ENCODE data around the gene TBC1D14. TPM values are rescaled to one million over a fixed set of nuclear protein-coding genes. Genes with fewer than 3 reads are reported as not detected.
A peak's percentile ranks its signal among the peaks of the same experiment; 100 is the strongest.
"Not testable (repeated sequence)": the region's sequence is repeated elsewhere in the genome, so short reads cannot be mapped to it uniquely, and the experiment has no call there.

The TBC1D14 gene
- total RNA-seq, 1 experiment from 2014 or later = 51.9 TPM

DNA sequence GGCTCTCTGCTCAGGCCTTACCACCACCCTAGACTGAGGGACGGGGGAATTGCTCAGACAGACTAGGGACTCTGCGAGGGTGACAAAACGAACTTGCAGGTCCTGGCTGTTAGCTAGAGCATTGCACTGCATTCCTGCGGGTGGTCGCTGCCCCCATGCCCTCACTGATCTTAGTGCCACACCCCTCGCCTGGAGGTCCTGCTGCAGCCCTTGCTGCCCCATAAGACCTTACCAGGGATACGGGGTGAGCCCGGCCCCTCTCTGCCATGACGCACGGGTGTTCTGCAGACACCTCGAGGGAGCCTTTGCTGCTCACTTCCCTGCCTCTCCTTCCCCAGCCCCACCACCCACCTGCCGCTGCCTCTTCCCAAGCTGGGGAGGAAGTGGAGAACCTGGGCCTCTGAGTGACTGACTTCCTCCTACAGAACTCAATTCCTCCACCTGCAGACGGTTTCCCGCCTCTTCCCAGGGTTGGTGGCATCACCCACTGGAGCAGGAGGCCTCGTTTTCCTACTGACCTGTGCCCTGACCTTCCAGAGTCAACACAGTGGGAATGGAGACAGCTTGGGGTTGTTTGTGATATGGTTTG, 19.8 kb upstream of the TBC1D14 start:
- DNase-seq (ENCODE audit: low read depth) = no peak

GRCh38 chr4:6890358-6890757, 19.3 kb upstream of the TBC1D14 start:
- DNase-seq (ENCODE audit: low read depth) = no peak

DNA sequence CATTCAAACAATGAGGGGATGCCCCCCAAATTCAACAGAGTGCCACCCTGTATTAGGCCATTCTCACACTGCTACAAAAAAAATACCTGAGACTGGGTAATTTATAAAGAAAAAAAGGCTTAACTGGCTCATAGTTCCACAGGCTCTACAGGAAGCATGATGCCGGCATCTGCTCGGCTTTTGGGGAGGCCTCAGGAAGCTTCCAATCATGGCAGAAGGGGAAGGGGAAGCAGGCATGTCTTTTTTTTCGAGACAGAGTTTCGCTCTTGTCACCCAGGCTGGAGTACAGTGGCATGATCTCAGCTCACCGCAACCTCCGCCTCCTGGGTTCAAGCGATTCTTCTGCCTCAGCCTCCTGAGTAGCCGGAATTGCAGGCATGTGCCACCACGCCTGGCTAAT, 18.7 kb upstream of the TBC1D14 start:
- not testable (repeated sequence) for DNase-seq (ENCODE audit: low read depth)

- no peak for DNase-seq (ENCODE audit: low read depth)
Measured at GRCh38 chr4:6891436-6892170, 18.0 kb upstream of the TBC1D14 start.

GRCh38 chr4:6892190-6892908, 17.3 kb upstream of the TBC1D14 start:
- peak; percentile 40 for DNase-seq (ENCODE audit: low read depth)

GRCh38 chr4:6892909-6893202, 16.8 kb upstream of the TBC1D14 start:
- DNase-seq (ENCODE audit: low read depth) = no peak

DNA sequence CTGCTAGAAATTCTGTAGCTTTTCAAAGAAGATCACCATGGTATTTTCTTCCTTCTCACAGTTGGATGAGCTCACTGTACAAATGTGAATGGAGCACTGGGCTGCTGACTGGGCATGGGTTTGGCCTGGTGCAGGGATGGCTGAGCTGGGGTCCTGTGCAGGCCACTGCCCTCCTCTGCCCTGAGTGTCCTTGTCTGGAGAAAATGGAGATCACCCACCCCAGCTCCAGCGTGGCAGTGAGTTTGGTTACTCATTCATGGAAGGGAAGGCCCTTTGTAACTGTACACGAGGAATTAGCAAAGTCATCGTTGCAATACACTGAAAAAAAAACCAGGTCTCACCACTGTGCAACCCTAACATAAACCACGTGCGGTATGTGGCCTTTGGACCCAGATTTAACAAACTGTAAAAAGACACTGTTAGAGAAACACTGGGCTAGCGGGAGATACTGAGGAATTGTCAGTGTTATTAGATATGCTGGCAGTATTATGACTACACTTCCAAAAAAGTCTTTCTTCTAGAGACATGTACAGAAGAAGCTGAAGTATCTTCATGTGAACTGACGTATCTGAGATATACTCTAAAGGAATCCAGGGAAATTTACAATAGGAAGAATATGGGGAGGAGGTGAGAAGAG, 16.1 kb upstream of the TBC1D14 start:
- DNase-seq (ENCODE audit: low read depth) = no peak

DNA sequence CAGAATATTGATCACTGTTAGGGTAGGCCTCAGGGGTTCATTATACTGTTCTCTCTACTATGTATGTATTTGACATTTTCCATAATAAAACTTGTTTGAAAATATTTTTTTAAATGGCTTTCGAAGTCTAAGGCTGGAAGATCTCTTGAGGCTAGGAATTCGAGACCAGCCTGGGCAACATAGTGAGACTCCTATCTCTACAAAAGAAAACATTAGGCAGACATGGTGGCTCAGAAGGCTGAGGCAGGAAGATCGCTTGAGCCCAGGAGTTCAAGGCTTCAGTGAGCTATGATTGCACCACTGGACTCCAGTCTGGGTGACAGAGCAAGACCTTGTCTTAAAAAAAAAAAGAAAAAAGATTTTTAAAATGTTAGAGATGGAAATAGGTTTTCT, 15.5 kb upstream of the TBC1D14 start:
- DNase-seq (ENCODE audit: low read depth) = no peak

GRCh38 chr4:6894528-6895498, 14.8 kb upstream of the TBC1D14 start:
- no peak for DNase-seq (ENCODE audit: low read depth)

DNA sequence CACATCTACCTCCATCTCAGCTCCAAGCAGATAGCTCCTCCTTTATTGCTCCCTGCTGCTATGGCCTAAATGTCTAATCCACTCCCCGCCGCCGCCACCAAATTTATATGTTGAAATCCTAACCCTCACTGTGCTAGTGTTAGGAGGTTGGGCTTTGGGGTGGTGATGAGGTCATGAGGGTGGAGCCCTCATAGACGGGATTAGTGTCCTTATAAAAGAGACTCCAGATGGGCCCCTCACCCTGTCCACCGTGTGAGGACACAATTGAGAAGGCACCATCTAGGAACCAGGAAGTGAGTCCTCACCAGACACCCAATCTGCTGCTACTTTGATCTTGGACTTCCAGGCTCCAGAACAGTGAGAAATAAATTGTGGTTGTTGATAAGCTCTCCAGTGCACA, 13.6 kb upstream of the TBC1D14 start:
- DNase-seq (ENCODE audit: low read depth) = no peak

DNA sequence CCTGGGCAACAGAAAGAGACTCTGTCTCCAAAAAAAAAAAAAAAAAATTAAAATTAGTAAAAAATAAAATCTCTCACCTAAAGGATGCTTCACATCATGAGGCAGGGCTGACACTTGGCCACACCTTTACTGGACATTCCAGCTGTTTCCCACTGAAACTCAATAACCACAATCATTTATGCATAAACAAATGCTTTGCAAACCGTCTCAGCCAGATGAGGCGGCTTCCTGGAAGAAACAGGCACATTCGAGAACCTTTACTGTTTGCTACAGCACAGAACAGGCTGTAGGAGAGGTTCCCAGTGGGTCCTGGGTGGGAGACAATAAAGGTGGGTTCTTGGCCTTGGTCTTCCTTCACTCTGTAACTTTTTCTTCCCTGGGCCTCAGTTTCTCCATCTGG, 10.9 kb upstream of the TBC1D14 start:
- DNase-seq (ENCODE audit: low read depth) = no peak

DNA sequence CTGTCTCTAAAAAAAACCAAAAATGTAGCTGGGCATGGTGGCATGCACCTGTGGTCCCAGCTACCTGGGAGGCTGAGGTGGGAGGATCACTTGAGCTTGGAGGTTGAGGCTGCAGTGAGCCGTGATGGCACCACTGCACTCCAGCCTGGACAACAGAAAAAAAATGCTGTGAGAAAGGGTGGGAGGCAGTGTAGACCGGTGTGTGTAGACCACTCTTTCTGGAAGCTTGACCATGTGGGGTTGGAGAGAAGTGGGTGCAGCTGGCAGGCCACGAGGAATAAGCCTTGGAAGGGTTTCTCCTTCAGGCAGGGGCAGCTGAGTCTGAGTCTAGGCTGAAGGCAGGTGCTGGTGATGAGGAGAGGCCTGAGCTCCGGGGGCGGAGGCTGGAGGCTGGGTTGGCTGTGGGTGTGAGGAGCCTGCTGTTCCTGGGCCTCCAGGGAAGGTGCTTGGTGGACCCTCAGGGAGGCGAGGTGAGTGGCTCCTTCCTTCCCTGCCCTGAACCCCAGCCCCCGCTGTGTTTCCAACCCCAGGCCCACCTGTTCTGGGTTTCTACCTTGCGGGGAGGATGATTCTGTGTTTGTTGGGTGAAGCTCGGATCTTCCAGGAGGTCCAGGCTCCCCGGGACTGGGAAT, 9.3 kb upstream of the TBC1D14 start:
- DNase-seq (ENCODE audit: low read depth) = no peak

GRCh38 chr4:6900956-6901355, 8.7 kb upstream of the TBC1D14 start:
- no peak for DNase-seq (ENCODE audit: low read depth)

GRCh38 chr4:6901669-6902317, 7.8 kb upstream of the TBC1D14 start:
- DNase-seq (ENCODE audit: low read depth) = no peak

DNA sequence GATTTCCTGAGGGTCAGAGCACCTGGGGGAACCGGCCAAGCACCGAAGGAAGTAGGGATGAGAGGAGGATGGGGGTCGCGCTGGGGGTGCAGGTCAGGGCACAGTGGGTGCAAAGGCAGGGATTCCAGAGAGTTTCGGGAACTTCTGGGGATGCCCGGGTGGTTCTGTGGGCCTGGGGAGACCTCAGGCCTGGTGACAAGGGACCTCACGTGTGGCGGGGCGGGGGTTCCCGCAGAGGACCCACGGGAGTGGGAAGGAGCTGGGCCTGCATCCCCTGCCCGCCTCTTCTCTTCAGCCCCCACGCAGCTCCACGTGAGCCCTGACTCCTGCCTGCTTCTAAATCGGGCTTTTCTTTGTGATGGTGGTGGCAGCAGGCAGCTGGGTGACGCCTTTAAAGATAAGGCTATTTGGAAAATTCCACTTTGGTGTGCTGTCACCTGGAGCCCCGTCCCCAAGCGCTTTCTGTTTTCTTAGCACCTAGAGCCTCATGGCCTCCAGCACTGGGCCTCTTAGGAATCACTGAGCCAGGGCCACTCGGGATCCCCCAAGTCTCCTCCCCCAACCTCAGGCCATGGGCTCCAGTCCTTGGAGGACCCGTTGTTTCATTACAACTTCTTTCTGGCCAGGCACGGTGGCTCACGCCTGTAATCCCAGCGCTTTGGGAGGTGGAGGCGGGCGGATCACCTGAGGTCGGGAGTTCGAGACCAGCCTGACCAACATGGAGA, 7.1 kb upstream of the TBC1D14 start:
- DNase-seq (ENCODE audit: low read depth) = no peak

DNA sequence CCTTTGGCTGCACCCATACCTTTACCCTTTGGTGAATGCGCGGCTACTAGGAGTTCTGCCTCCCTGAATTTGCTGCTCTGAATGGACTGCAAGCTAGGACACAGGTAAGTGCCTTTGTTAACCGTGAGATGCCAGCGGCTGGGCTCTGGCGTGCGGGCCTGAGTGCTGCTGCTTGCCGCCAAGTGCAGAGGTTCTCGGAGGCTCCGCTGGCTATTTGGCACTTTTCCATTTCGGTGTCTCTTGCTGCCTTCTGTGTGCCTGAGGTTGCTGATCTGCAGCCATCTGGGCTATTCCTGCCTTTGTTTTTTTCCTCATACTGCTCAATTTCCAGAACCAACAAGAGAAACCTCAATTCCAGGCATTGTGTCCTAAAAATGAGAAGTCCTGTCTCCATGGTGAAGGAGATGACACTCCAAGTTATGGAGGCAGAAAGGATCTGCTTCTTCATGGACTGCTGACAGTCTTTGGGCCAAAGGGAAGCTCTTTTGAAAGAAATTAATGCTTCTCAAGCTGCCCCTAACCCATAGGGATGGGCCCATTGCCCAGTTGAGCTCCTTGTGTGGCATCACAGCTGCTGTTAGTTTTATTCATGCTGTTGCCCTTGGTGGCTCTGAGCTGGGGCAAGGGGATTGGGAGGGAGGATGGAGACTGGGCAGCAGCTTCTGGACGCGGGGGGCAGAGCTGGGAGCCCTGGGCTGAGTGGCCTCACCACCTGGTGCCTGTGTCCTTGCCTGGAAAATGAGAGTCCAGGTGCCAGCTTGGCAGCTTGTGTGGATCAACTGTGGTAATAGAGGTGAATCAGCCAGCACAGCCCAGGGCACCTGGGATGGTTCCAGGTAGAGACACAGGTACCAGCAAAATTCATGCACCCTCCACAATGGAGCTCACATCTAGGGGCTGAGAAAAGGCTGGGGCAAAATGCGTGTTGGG, 3.8 kb upstream of the TBC1D14 start:
- DNase-seq (ENCODE audit: low read depth) = no peak

DNA sequence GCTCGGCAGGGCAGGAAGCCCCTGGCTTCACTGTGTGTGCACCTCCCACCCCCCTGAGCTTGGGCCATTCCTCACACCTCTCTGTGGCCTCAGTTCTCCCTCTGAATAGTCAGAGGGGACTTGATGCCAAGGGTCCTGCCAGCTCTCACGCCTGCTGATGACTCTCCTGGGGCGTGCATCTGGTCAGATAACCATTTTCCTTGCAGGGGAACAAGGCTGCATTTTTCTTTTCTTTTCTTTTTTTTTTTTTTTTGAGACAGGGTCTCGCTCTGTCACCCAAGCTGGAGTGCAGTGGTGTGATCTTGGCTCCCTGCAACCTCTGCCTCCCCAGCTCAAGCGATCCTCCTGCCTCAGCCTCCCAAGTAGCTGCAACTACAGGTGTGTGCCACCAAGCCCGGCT, 3.1 kb upstream of the TBC1D14 start:
- not testable (repeated sequence) for DNase-seq (ENCODE audit: low read depth)

- DNase-seq (ENCODE audit: low read depth) = no peak
Measured at GRCh38 chr4:6907658-6908191, 1.9 kb upstream of the TBC1D14 start.

All from LHCN-M2 (cell line).